Measurements from ENCODE around the gene NRCAM. TPM values are rescaled to one million over a fixed set of nuclear protein-coding genes. Genes with fewer than 3 reads are reported as not detected.

The NRCAM gene
- polyA plus RNA-seq, 3 donors from 2014 or later: not detected

DNA sequence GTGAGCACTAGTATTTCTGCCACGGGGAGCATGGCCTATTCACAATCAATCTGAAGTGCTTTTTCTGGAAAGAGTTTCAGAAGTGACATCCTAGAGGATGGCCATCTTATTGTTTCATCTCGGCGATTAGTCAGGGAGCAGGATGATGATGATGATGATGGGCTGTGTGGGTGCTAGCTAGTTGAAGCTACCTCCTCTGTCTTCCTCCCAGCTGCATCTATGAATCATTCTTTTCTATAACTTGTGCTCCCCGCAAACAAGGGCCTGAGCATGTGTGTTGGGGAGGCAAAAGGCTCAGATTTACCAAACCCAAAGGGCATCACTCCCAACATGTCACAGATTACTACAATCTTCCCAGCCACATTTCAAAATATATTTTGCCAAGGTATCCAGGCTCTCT is 207.4 kb downstream of the NRCAM start:
- Mint-ChIP-seq H3K27ac (no peak overlapping the region), H3K36me3 (no peaks in the 10 kb centered on the region), H3K4me3 (no peak overlapping the region), H3K9me3 (peaks cover 0 to 7% (median 0%) of the 10 kb centered on the region in 6 donors), H3K4me1 (no peaks in the 10 kb centered on the region), H3K27me3 (ENCODE audit: low read depth in 3 of 3) (peaks cover 0 to 6% (median 1%) of the 10 kb centered on the region in 3 donors)
- no peak for DNase-seq

DNA sequence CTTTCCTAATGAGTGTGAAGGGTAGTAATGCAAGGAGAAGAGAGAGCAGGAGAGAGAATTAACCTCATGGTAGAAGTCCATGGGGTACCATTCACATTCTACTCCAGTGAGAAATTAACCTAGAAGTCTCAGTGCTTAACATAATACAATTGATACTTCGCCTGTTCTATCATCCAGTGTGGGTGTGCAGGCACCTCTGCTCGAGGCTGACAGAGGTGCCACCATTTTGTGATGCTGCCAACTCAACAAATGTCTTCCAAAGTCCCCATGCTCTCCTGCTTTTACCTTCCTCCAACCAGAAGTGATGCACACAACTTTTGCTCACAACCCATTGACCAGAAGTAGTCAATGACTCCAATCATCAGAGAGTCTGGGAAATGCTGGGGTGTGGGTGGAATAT is 207.8 kb downstream of the NRCAM start:
- no peak for DNase-seq
- Mint-ChIP-seq H3K4me1 (no peaks in the 10 kb centered on the region), H3K9me3 (peaks cover 0 to 7% (median 0%) of the 10 kb centered on the region in 6 donors), H3K27me3 (ENCODE audit: low read depth in 3 of 3) (peaks cover 0 to 6% (median 1%) of the 10 kb centered on the region in 3 donors), H3K4me3 (no peak overlapping the region), H3K36me3 (no peaks in the 10 kb centered on the region), H3K27ac (no peak overlapping the region)

DNA sequence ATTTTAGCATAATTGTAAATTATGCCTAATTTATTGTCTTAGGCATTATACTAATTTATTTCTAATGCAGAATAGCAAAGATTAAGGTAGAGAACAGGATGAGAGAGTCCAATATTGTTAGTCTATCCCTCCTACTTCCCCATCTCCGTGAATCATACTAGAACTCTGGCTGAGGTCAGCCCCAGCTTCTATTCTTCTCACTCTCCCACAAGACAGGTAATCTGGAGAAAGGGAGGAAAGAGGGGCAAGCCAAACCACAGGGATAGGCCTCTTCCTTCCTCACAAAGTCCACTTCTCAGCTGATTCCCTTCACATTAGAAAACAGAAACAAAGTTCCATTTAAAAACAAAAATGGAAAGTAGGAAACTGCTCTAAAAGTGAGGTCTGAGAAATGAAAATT is 208.6 kb downstream of the NRCAM start:
- Mint-ChIP-seq H3K4me3 (no peak overlapping the region), H3K36me3 (no peaks in the 10 kb centered on the region), H3K9me3 (peaks cover 0 to 7% (median 0%) of the 10 kb centered on the region in 6 donors), H3K4me1 (no peaks in the 10 kb centered on the region), H3K27ac (no peak overlapping the region), H3K27me3 (ENCODE audit: low read depth in 3 of 3) (peaks cover 1 to 4% (median 2%) of the 10 kb centered on the region in 3 donors)
- DNase-seq: no peak

DNA sequence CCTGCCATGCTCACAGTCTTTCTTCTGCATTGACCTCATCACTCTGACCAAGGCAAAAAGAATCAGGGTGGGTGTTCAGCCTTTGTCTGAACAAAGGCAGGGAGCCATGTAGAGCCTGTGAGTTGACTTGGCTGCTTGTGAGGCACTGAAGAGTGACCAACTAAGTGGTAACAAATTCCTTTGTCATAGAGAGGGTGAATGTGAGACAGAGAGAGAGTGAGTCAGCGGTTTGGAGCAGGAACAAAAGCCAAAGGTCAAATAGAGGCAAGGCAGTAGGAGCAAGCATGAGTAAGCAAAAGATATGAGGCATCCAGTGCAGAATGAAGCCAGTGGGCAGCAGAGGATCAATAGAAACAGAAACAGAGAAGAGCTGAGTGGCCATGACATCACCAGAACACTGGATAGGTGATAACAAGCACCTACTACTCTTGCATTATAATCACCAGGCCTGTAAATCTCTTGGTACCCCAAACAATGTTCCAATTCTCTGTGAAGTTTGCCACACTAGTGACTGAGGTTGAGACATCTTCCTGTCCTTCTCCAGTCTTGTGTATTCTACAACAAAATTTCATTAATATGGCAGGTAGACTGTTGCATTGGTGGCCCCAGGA is 209.9 kb downstream of the NRCAM start:
- H3K9me3 Mint-ChIP-seq: peaks cover 0 to 7% (median 0%) of the 10 kb centered on the region in 6 donors
- no peak overlapping the region for H3K4me3 Mint-ChIP-seq
- no peaks in the 10 kb centered on the region for H3K4me1 Mint-ChIP-seq
- H3K27me3 Mint-ChIP-seq (ENCODE audit: low read depth in 3 of 3): peaks cover 1 to 3% (median 2%) of the 10 kb centered on the region in 3 donors
- no peak for DNase-seq
- H3K36me3 Mint-ChIP-seq: no peaks in the 10 kb centered on the region
- no peak overlapping the region for H3K27ac Mint-ChIP-seq

DNA sequence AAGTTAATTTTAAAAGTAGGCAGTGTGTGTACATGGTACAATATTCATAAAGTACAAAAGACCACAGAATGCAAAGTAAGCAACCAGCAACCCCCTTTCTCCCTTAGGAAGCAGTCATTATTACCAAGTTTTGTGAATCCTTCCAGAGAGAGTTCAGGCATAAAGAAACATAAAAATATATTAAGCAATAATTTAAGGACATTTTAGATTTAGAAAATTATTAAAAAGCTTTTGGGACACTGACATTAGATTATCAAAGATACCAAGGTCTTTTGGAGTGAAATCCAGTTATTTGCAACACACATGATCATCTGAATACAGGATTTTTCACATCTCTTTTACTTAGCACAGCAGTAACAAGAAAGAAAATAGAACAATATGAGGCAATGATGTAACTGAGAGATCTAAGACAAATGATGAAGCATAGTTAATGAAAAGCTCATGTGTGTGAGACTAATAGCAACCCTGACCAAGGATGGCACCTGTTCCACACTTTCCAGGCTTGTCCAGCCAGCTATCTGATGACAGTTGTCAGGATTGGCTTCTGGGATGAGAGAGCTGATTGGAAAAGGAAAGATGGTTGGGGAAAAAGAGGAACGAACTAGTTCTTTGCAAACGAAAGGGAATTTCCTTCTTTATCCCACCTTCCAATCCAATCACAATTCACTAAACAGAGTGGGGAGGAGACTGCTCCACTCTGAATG is 210.6 kb downstream of the NRCAM start:
- H3K27ac Mint-ChIP-seq: no peak overlapping the region
- no peaks in the 10 kb centered on the region for H3K36me3 Mint-ChIP-seq
- no peak overlapping the region for H3K4me3 Mint-ChIP-seq
- H3K4me1 Mint-ChIP-seq: no peaks in the 10 kb centered on the region
- no peak for DNase-seq
- H3K9me3 Mint-ChIP-seq: peaks cover 0 to 7% (median 0%) of the 10 kb centered on the region in 6 donors
- H3K27me3 Mint-ChIP-seq (ENCODE audit: low read depth in 3 of 3): peaks cover 1 to 3% (median 2%) of the 10 kb centered on the region in 3 donors

DNA sequence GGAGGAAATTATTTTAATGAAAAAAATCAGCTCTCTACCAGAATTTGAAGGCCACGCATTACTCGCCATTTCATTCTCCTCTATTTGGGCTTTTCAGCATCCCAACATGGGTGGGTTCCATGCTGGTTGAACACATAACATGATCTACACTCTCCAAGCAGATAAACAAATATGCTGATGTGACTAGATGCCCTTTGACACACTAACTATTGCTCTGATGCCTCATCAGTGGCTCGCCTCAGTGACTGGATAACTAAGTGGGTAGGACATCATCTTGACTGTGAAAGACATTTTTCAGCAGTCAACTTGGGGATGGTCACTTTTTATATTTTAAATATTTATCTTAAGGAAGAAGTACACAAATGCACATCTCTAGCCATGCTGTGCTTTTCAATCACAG is 212.1 kb downstream of the NRCAM start:
- no peak overlapping the region for H3K4me3 Mint-ChIP-seq
- no peaks in the 10 kb centered on the region for H3K36me3 Mint-ChIP-seq

DNA sequence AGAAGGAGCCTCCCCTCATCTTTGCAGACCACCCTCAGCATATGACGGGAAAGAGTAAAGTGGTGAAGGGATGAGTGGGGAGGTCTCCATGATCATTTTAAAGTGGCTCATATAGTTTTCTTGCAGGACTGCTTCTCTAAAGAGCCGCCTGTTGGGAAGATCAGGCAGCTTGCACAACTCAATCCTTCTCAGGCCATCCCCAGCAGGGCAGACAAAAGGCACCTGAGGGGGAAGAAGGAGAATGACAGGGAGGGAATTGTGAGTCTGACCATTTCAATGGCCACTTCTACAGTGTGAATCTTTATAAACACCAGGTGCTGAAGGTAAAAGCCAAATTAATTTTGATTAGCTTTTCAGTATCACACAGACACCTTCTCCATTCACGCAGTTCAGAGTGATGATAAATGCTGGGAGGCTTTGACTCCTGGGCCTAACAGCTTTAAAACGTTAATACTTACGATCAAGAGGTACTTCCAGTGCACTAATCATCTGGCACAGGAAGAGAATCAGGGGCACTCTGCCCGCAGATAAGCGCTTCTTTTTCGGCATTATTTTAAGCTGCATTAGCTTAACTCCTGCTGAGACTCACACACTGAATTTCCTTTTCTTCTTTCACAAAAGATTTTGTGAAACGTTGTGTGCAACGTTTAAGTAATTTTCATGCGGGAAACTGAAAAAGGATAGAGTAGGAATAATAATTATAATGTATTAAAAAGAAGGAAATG is 216.6 kb downstream of the NRCAM start:
- DNase-seq: no peak
- H3K4me3 Mint-ChIP-seq: no peak overlapping the region
- H3K36me3 Mint-ChIP-seq: no peaks in the 10 kb centered on the region
- peaks cover 0 to 4% (median 0%) of the 10 kb centered on the region in 3 donors for H3K27me3 Mint-ChIP-seq (ENCODE audit: low read depth in 3 of 3)
- H3K9me3 Mint-ChIP-seq: peaks cover 0 to 4% (median under 1%) of the 10 kb centered on the region in 6 donors
- no peaks in the 10 kb centered on the region for H3K4me1 Mint-ChIP-seq
- H3K27ac Mint-ChIP-seq: no peak overlapping the region

More for the DNA sequence above, 212.1 kb downstream of the NRCAM start:
- Mint-ChIP-seq H3K27me3 (ENCODE audit: low read depth in 3 of 3) (peaks cover 1 to 3% (median 2%) of the 10 kb centered on the region in 3 donors), H3K27ac (no peak overlapping the region), H3K4me1 (no peaks in the 10 kb centered on the region), H3K9me3 (peaks cover 0 to 4% (median 1%) of the 10 kb centered on the region in 6 donors)
- no peak for DNase-seq

DNA sequence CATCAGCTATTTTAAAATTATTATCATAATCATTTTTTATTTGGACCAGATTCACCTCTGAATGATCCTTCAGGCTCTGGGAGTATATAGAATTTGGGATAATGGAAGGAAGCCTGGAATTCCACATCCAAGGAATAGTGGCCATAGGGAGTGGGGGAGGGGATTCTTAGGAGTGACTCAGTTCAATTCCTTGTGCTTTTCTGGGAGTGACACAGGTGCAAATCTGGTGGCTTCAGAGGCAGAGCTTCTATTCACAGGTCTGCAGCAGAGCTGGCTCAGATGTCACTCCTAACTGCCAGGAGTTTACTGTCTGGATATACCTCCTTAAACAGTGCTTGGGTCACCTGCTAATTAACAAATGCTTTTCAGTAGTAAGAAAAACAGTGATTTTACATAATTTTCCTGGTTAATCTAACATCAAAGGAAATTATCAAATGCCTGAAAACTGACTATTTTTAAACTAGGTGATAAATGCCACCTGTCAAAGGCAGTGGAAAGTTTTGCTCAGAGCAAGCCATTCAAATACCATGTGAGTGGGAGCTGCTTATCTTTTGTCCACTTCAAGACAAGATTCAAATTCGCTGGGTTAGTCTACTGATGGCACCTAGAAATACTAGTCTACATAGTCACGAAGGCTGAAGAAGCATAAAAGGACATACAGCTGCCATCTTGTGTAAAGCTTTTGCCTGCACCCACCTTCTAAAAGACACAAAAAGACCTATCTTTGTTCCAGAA is 219.4 kb downstream of the NRCAM start:
- DNase-seq: no peak
- peaks cover 0 to 4% (median under 1%) of the 10 kb centered on the region in 6 donors for H3K9me3 Mint-ChIP-seq
- H3K4me3 Mint-ChIP-seq: no peak overlapping the region
- no peak overlapping the region for H3K27ac Mint-ChIP-seq
- H3K36me3 Mint-ChIP-seq: no peaks in the 10 kb centered on the region
- H3K4me1 Mint-ChIP-seq: no peaks in the 10 kb centered on the region
- peaks cover 0 to 2% (median 0%) of the 10 kb centered on the region in 3 donors for H3K27me3 Mint-ChIP-seq (ENCODE audit: low read depth in 3 of 3)

DNA sequence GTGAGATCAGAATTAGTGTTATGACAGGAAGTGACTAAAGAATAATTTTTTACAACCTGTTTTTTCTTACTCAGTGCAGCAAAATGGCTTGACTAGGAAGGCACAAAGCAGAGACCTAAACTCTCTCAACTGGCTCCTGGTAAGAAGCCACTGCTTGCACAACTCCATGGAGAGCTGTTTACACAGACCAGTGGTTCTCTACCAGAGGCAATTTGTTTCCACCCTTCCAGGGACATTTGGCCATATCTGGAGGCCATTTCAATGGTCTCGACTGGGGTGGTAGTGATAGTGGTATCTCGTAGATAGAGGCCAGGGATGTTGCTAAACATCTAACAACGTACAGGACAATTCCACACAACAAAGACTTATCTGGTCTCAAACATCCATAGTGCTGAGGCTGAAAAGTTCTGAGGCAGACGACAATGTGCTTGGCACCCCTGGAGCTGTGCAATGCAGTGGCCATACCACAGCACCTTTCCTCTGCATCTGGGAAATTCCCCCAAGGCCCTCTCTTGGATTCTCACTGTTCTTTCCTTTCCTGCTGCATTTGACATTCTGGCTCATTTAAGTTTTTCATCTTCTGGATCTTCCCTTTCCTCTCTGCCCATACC is 220.7 kb downstream of the NRCAM start:
- Mint-ChIP-seq H3K27ac (no peak overlapping the region), H3K4me1 (no peaks in the 10 kb centered on the region), H3K36me3 (no peaks in the 10 kb centered on the region), H3K9me3 (peaks cover 0 to 4% (median under 1%) of the 10 kb centered on the region in 6 donors), H3K27me3 (ENCODE audit: low read depth in 3 of 3) (peaks cover 0 to 2% (median 0%) of the 10 kb centered on the region in 3 donors), H3K4me3 (no peak overlapping the region)
- no peak for DNase-seq

DNA sequence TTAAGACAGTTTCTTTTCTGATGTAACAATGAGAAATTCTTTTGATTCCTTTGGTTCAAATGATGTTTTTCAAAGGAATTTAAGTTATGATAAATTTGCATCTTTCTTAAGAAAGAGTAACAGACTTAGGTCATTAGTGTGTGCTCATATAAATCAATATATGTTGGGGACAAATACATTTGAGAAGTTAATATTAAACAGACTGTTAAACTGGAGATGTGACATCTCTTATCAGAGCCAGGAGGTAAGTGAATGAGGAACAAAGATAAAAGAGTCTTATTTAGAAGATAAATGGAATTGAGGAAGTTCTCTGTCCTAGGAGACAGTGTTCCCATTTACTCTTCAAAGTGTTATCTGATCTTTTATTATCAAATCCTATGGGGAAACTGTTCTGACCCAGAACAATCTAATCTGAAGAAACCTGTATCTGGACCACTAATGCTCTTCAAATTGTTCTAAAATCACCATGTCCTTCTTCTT is 221.2 kb downstream of the NRCAM start:
- no peak for DNase-seq
- Mint-ChIP-seq H3K9me3 (peaks cover 0 to 6% (median under 1%) of the 10 kb centered on the region in 6 donors), H3K4me3 (no peak overlapping the region), H3K4me1 (no peaks in the 10 kb centered on the region), H3K36me3 (no peaks in the 10 kb centered on the region), H3K27me3 (ENCODE audit: low read depth in 3 of 3) (peaks cover 0 to 2% (median 2%) of the 10 kb centered on the region in 3 donors), H3K27ac (no peak overlapping the region)

DNA sequence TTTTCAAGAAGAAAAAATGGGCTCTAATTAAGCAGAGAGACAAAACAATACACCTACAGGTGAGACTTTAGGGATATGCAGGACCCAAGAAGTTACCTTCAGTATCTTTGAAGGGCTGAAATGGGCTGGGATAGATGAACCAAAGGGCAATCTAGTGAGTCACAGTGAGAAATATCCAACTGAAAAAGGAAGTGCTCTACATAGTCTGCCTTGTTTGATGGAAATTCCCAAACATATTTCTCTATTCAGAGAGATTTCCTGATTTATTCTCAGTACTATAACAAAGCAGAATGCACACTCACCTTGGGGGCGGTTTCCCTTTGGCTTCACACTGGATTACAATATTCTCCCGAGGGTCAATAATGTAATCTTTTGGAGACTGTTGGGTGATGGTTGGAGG is 222.0 kb downstream of the NRCAM start:
- DNase-seq: no peak
- Mint-ChIP-seq H3K36me3 (no peaks in the 10 kb centered on the region), H3K27me3 (ENCODE audit: low read depth in 3 of 3) (peaks cover 1 to 3% (median 2%) of the 10 kb centered on the region in 3 donors), H3K4me3 (no peak overlapping the region), H3K4me1 (no peaks in the 10 kb centered on the region), H3K9me3 (peaks cover 0 to 5% (median under 1%) of the 10 kb centered on the region in 6 donors), H3K27ac (no peak overlapping the region)

DNA sequence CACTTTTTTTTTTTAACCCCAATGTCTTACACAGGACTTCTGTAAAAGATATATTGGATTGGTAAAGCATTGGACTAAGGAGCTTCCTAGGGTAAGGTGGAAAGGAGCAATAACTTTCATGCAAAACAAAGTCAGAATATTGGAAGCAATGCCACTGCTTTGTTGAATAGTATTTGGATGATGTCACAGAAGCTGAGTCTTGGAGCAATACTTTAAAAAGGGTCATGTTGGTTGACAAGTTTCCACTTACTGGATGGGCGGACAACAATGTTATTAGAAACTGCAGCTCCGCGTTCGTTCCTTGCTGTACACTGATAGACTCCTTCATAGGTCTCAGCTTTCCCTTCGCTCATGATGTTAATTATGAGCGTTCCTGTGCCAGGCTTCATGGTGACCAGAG is 224.2 kb downstream of the NRCAM start:
- Mint-ChIP-seq H3K4me3 (no peak overlapping the region), H3K27me3 (ENCODE audit: low read depth in 3 of 3) (peaks cover 2 to 5% (median 3%) of the 10 kb centered on the region in 3 donors), H3K9me3 (peaks cover 0 to 4% (median 0%) of the 10 kb centered on the region in 6 donors), H3K27ac (no peak overlapping the region), H3K36me3 (no peaks in the 10 kb centered on the region), H3K4me1 (no peaks in the 10 kb centered on the region)
- no peak for DNase-seq

DNA sequence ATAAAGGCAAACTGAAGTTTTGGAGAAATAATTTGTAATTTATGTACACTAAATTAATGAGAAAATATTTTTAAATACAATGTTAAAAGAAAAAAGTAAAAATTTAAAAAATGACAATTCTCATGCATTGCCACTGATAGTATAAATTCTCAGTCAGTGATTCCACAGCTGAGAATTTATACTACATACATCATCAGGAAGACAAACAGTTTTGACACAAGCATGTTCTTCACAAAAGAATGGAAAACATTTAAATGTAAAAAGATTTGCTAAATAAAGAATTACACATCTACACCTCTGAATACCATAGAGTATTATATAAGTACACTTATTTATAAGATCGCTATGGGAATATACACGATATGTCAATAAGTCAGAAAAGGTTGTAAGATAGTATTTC is 225.0 kb downstream of the NRCAM start:
- no peak overlapping the region for H3K4me3 Mint-ChIP-seq
- H3K4me1 Mint-ChIP-seq: no peaks in the 10 kb centered on the region
- H3K9me3 Mint-ChIP-seq: peaks cover 0 to 4% (median 0%) of the 10 kb centered on the region in 6 donors
- DNase-seq: no peak
- no peaks in the 10 kb centered on the region for H3K36me3 Mint-ChIP-seq
- H3K27ac Mint-ChIP-seq: no peak overlapping the region
- peaks cover 2 to 8% (median 3%) of the 10 kb centered on the region in 3 donors for H3K27me3 Mint-ChIP-seq (ENCODE audit: low read depth in 3 of 3)
